Thyroid gland (tissue), 4 donors: ENCODE results near the gene CNNM3. TPM values are rescaled to one million over a fixed set of nuclear protein-coding genes. Genes with fewer than 3 reads are reported as not detected.

ENCODE experiments used
- DNase-seq, 2 donors: peaks; one replicate each; pipeline ENCODE4 v3.0.0-alpha.2; 2019
- H3K27ac ChIP-seq, 3 donors: fragments of 200-600 bp; sonication (generic); 1 replicate in 2 of 3; 2 replicates in 1 of 3; pipeline ENCODE4 v1.5.1; 2016 to 2019; ENCODE audit warnings: mild to moderate bottlenecking in 1 of 3, moderate library complexity in 1 of 3
- H3K27me3 ChIP-seq: fragments of 200-600 bp; sonication (generic); one replicate; pipeline ENCODE4 v1.5.1; 2019
- H3K36me3 ChIP-seq, 2 donors: fragments of 200-600 bp; sonication (generic); one replicate each; pipeline ENCODE4 v1.5.1; 2016 to 2019
- H3K4me1 ChIP-seq, 2 donors: fragments of 200-600 bp; sonication (generic); one replicate each; pipeline ENCODE4 v1.5.1; 2017 to 2019
- H3K4me3 ChIP-seq, 3 donors: fragments of 200-600 bp; sonication (generic); replicated peaks in 1 of 3; 1 replicate in 2 of 3; 2 replicates in 1 of 3; pipeline ENCODE4 v1.5.1; 2016; ENCODE audit warnings: mild to moderate bottlenecking in 1 of 3
- H3K9me3 ChIP-seq: fragments of 200-600 bp; sonication (generic); one replicate; pipeline ENCODE4 v1.5.1; 2017
- POLR2A ChIP-seq, 2 donors: fragments of 450-650 bp; IDR thresholded peaks; one replicate each; pipeline ENCODE4 v1.6.1; 2017; ENCODE audit warnings: antibody characterized with exemption in 2 of 2, mild to moderate bottlenecking in 2 of 2, moderate library complexity in 1 of 2
- WGBS, 2 donors: methylation state at CpG; one replicate each; pipeline ENCODE4 v1.1.5; 2017; 5-methylcytosine and 5-hydroxymethylcytosine counted together
- intact Hi-C: fragments of 100-400 bp; cut with DNase I; formaldehyde crosslinking; loops from one replicate; pipeline ENCODE4 v1.15.1; 2023
- total RNA-seq, 4 donors: library from RNA; depleted of rRNA; stranded (reverse); fragments of >200 nt; gene quantifications; one replicate each; pipeline ENCODE4 v1.2.3, GENCODE V29; 2016
- TF ChIP-seq, protein P1 (sequence below), 6 experiments: fragments of 200-600 bp in 3 of 6; fragments of 450-650 bp in 3 of 6; sonication (generic) in 3 of 6; IDR thresholded peaks; one replicate each; pipeline ENCODE4 v1.5.1; 2016 to 2019; ENCODE audit warnings: antibody characterized with exemption in 6 of 6, mild to moderate bottlenecking in 2 of 6, inconsistent platforms in 1 of 6, moderate library complexity in 1 of 6

CNNM3 gene
- total RNA-seq, 4 donors from 2014 or later: 18.2 to 22.8 (median 20.4) TPM

DNA sequence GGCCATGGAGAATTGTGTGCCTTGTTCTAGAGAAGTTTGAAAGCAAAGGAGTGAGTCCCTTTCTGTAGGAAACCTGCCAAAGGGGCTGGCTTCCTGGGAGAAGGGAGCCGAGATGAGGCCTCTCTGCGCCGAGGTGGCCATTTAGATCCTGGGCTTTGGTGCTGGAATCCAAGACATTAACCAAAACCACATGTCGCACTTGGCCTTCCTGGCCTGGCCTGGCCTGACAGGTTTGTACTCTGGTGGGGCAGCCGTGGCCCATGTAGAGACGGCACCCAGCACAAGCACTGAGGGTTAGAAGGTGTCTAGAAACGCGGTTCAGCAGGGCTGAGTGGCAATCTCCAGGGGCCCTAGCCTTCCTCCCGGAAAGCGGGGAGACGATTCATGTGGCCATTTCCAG, 7.1 kb downstream of the CNNM3 start:
- no peak overlapping the region for H3K4me3 ChIP-seq
- no peaks in the 10 kb centered on the region for H3K27me3 ChIP-seq
- TF ChIP-seq, protein P1, sequence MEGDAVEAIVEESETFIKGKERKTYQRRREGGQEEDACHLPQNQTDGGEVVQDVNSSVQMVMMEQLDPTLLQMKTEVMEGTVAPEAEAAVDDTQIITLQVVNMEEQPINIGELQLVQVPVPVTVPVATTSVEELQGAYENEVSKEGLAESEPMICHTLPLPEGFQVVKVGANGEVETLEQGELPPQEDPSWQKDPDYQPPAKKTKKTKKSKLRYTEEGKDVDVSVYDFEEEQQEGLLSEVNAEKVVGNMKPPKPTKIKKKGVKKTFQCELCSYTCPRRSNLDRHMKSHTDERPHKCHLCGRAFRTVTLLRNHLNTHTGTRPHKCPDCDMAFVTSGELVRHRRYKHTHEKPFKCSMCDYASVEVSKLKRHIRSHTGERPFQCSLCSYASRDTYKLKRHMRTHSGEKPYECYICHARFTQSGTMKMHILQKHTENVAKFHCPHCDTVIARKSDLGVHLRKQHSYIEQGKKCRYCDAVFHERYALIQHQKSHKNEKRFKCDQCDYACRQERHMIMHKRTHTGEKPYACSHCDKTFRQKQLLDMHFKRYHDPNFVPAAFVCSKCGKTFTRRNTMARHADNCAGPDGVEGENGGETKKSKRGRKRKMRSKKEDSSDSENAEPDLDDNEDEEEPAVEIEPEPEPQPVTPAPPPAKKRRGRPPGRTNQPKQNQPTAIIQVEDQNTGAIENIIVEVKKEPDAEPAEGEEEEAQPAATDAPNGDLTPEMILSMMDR (IDR thresholded peaks at IDR 0.05): no peak
- TF ChIP-seq POLR2A (IDR thresholded peaks at IDR 0.05): no peak
- DNase-seq: peak; percentile 27 to 29
- peaks cover 36 to 39% of the 10 kb centered on the region in 2 donors for H3K4me1 ChIP-seq
- peak overlapping the region; percentile 53 to 85 (median 80) for H3K27ac ChIP-seq
- peaks cover 8 to 13% of the 10 kb centered on the region in 2 donors for H3K36me3 ChIP-seq
- H3K9me3 ChIP-seq: no peaks in the 10 kb centered on the region
- WGBS, 2 donors: 56 to 65% methylated on average over 11 of the region's 11 CpGs
- intact Hi-C loops: no loop called here

DNA sequence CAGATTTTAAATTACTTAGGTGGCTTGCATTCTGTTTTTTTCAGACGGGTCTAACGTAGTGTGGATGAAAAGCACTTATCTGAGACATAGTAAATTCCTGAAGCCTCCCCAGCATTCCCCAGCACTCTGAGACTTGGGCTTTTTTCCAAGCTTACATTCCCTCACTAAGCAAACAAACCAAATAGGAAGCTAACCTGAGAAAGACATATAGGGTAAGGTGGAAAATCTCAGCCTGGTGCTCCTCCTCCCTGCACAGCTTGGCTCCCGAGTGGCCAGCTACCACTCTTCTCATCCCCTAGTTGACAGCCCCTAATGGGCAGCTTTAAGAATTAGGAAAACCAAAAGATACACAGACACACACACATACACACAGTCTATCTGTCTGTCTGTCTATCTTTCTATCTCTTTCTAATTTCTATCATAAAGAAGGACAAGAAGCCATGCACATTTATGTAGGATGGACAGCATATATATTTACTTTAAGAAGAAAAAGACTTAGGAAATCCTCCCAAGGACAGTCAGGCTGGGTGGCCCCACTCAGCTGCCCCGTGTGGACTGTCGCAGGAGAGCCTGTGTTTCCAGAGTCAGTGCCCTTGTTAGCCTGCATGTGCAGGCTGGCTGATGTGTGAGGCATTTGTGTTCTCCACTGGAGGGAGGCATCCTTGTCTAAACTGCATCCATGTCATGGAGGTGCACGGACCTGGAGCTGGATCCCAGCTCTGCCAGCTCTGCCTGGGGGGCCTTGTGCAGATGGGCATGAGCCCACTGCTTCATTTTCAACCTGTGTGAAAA, 8.2 kb downstream of the CNNM3 start:
- no peaks in the 10 kb centered on the region for H3K9me3 ChIP-seq
- DNase-seq: peak in 1 of 2 donors; percentile 20
- peaks cover 26 to 28% of the 10 kb centered on the region in 2 donors for H3K4me1 ChIP-seq
- 39 to 76% methylated on average over 6 of the region's 6 CpGs for WGBS, 2 donors
- no peak overlapping the region for H3K4me3 ChIP-seq
- H3K36me3 ChIP-seq: peaks cover 18 to 24% of the 10 kb centered on the region in 2 donors
- peak overlapping the region; percentile 53 to 85 (median 80) for H3K27ac ChIP-seq
- TF ChIP-seq, protein P1 (IDR thresholded peaks at IDR 0.05): no peak
- TF ChIP-seq POLR2A (IDR thresholded peaks at IDR 0.05): no peak
- no peaks in the 10 kb centered on the region for H3K27me3 ChIP-seq
- intact Hi-C loops: no loop called here

DNA sequence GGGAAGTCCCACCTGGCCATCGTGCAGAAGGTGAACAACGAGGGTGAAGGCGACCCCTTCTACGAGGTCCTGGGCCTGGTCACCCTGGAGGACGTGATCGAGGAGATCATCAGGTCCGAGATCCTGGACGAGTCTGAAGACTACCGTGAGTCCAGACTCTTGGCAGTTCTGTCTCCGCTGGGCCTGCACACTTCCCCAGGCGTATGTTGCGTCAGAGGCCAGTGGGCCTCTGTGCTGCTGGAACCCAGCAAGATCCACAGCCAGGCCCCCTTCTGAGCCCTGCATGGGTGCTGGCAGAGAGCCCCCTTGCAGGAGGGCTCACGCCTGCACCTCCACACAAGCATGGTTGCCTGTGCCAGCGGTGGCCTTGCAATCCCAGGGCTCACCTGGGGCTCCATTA, 9.0 kb downstream of the CNNM3 start:
- Histone ChIP-seq H3K4me3 (no peak overlapping the region), H3K27me3 (no peaks in the 10 kb centered on the region), H3K4me1 (peaks cover 23 to 24% of the 10 kb centered on the region in 2 donors), H3K36me3 (peaks cover 20 to 30% of the 10 kb centered on the region in 2 donors), H3K27ac (peak overlapping the region in 1 of 3 donors; percentile 59), H3K9me3 (no peaks in the 10 kb centered on the region)
- DNase-seq: no peak
- no peak for TF ChIP-seq POLR2A (IDR thresholded peaks at IDR 0.05)
- TF ChIP-seq, protein P1 (IDR thresholded peaks at IDR 0.05): no peak
- WGBS, 2 donors: 90 to 92% methylated on average over 13 to 14 of the region's 14 CpGs
- intact Hi-C loops: no loop called here

DNA sequence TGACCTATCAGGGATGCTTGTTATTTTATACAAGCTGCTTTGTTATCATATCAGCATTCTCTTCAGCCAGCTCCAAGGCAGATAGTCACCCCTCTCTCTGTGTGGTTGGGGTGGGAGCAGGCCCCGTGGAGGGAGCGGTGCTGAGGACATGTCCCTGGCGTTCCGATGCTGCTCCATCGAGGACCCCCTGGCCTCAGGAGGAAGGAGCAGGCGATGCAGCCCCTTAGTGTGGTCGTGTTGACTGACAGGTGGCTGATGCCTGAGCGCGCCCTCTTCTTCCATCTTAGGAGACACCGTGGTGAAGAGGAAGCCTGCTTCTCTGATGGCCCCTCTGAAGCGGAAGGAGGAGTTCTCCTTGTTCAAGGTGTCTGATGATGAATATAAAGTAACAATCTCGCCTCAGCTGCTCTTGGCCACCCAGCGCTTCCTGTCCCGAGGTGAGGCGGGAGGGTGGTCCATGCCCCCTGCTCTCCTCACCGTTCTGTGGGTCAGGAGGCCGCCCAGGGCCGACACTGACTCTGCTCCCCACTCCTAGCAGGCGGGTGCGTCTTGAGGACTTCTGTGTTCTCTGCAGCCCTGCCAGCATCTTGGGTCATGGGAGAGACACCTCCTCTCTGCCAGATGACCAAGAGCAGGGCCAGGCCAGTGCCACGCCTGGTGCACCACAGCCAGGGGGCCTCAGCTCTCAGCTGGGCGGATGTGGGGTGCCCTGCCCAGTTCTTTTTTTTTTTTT, 10.6 kb downstream of the CNNM3 start:
- 94 to 96% methylated on average over 22 of the region's 22 CpGs for WGBS, 2 donors
- peaks cover 33 to 46% of the 10 kb centered on the region in 2 donors for H3K36me3 ChIP-seq

More for the DNA sequence above, 10.6 kb downstream of the CNNM3 start:
- Histone ChIP-seq H3K4me3 (no peak overlapping the region), H3K27me3 (no peaks in the 10 kb centered on the region), H3K4me1 (peaks cover 23 to 24% of the 10 kb centered on the region in 2 donors), H3K9me3 (no peaks in the 10 kb centered on the region), H3K27ac (no peak overlapping the region)
- TF ChIP-seq, protein P1 (IDR thresholded peaks at IDR 0.05): no peak
- no peak for TF ChIP-seq POLR2A (IDR thresholded peaks at IDR 0.05)
- intact Hi-C loops: no loop called here
- no peak for DNase-seq
